HL-60/S4 treated with retinoic acid at 250 ng/mL for 4 days and 3 days (cell line): Measurements from ENCODE around the gene CCM2.
"Not testable (repeated sequence)": the region's sequence is repeated elsewhere in the genome, so short reads cannot be mapped to it uniquely, and the experiment has no call there.

Experiments
- in situ Hi-C: fragments of 300-500 bp; cut with MboI; formaldehyde crosslinking; loops from 2 replicates; pipeline ENCODE4 v1.7.0; 2022; ENCODE audit warnings: low sequenced_read_pairs

The CCM2 gene

GRCh38 chr7:45031829-45032228 is 31.8 kb downstream of the CCM2 start:
- in situ Hi-C loops = no loop called here

GRCh38 chr7:45032421-45032820 is 32.4 kb downstream of the CCM2 start:
- in situ Hi-C loops = no loop called here

- in situ Hi-C loops = no loop called here
Observed at GRCh38 chr7:45033261-45033930, 33.4 kb downstream of the CCM2 start.

GRCh38 chr7:45033931-45034290 is 33.9 kb downstream of the CCM2 start:
- in situ Hi-C loops = no loop called here

- in situ Hi-C loops = not testable (repeated sequence)
Observed at GRCh38 chr7:45034710-45035109, 34.7 kb downstream of the CCM2 start.

GRCh38 chr7:45035371-45035770 is 35.4 kb downstream of the CCM2 start:
- in situ Hi-C loops = no loop called here

- in situ Hi-C loops = no loop called here
Observed at GRCh38 chr7:45035893-45036292, 35.9 kb downstream of the CCM2 start.

GRCh38 chr7:45036317-45036716 is 36.3 kb downstream of the CCM2 start:
- in situ Hi-C loops = no loop called here

- in situ Hi-C loops = no loop called here
Observed at GRCh38 chr7:45036796-45037195, 36.8 kb downstream of the CCM2 start.

- in situ Hi-C loops = no loop called here
Observed at GRCh38 chr7:45037876-45038275, 37.9 kb downstream of the CCM2 start.

GRCh38 chr7:45039106-45039505 is 39.1 kb downstream of the CCM2 start:
- in situ Hi-C loops = no loop called here

- in situ Hi-C loops = no loop called here
Observed at GRCh38 chr7:45044338-45044737, 44.3 kb downstream of the CCM2 start.

- in situ Hi-C loops = no loop called here
Observed at GRCh38 chr7:45048748-45049147, 48.7 kb downstream of the CCM2 start.

- in situ Hi-C loops = no loop called here
Observed at GRCh38 chr7:45050198-45050597, 50.2 kb downstream of the CCM2 start.

GRCh38 chr7:45052011-45052410 is 52.0 kb downstream of the CCM2 start:
- in situ Hi-C loops = no loop called here

- in situ Hi-C loops = no loop called here
Observed at GRCh38 chr7:45053401-45053800, 53.4 kb downstream of the CCM2 start.

GRCh38 chr7:45053941-45054340 is 53.9 kb downstream of the CCM2 start:
- in situ Hi-C loops = no loop called here

GRCh38 chr7:45054442-45054841 is 54.4 kb downstream of the CCM2 start:
- in situ Hi-C loops = no loop called here

- in situ Hi-C loops = no loop called here
Observed at GRCh38 chr7:45055016-45055415, 55.0 kb downstream of the CCM2 start.

- in situ Hi-C loops = no loop called here
Observed at GRCh38 chr7:45055594-45056219, 55.7 kb downstream of the CCM2 start.

- in situ Hi-C loops = no loop called here
Observed at GRCh38 chr7:45057878-45058277, 57.9 kb downstream of the CCM2 start.

GRCh38 chr7:45060295-45060694 is 60.3 kb downstream of the CCM2 start:
- in situ Hi-C loops = no loop called here

- in situ Hi-C loops = no loop called here
Observed at GRCh38 chr7:45061352-45061751, 61.4 kb downstream of the CCM2 start.
